Measurements from ENCODE around the gene TP73. TPM values are rescaled to one million over a fixed set of nuclear protein-coding genes. Genes with fewer than 3 reads are reported as not detected.

The TP73 gene
- total and polyA plus RNA-seq, 2 donors (not counting 1 experiment from before 2014, with no cell fraction given) = 1.2 to 2.4 TPM

GRCh38 chr1:3603571-3604467, 48.5 kb upstream of the TP73 start:
- Histone ChIP-seq H3K27me3 (replicated peaks in 1 of 4; ENCODE audit: control extremely low read depth in 1 of 4, control insufficient read depth in 3 of 4, insufficient read depth in 4 of 4, low read length in 3 of 4) (peaks cover 0 to 9% (median 2%) of the 10 kb centered on the region in 4 experiments), H3K9me3 (ENCODE audit: control extremely low read depth in 1 of 3, control insufficient read depth in 2 of 3, insufficient read depth in 1 of 3, low read length in 2 of 3) (peaks cover 0 to 7% (median 0%) of the 10 kb centered on the region in 3 donors), H3K4me2 (replicated peaks; ENCODE audit: low read depth, low read length, poor library complexity, severe bottlenecking) (no peak overlapping the region), H4K20me1 (ENCODE audit: control insufficient read depth, insufficient read depth, low read length, poor library complexity, severe bottlenecking) (no peaks in the 10 kb centered on the region), H3K79me2 (ENCODE audit: control insufficient read depth, insufficient read depth, low read length) (no peaks in the 10 kb centered on the region), H3K4me3 (ENCODE audit: control extremely low read depth in 1 of 5, extremely low read depth in 1 of 5, insufficient read depth in 1 of 5, low read depth in 2 of 5, low read length in 4 of 5) (no peak overlapping the region), H2AFZ (ENCODE audit: insufficient read depth, low read depth, low read length, poor library complexity, severe bottlenecking) (no peak overlapping the region), H3K36me3 (replicated peaks in 1 of 2; ENCODE audit: control extremely low read depth in 1 of 2, control insufficient read depth in 1 of 2, extremely low read depth in 1 of 2, insufficient read depth in 2 of 2, low read length in 1 of 2) (no peaks in the 10 kb centered on the region), H3K9ac (ENCODE audit: low read length) (no peak overlapping the region), H3K4me1 (ENCODE audit: control insufficient read depth in 2 of 2, insufficient read depth in 2 of 2, low read length in 2 of 2) (peaks cover under 1 to 6% of the 10 kb centered on the region in 2 donors), H3K27ac (ENCODE audit: low read length in 2 of 2) (no peak overlapping the region)
- intact Hi-C loops (cut with micrococcal nuclease) = no loop called here
- no peak for ATAC-seq (ENCODE audit: low read depth)
- ChIA-PET POLR2A (no interaction called here), CTCF (no interaction called here)
- Mint-ChIP-seq H3K4me1 (no peaks in the 10 kb centered on the region), H3K27me3 (no peaks in the 10 kb centered on the region), H3K4me3 (no peak overlapping the region), H3K9me3 (ENCODE audit: insufficient read depth) (no peaks in the 10 kb centered on the region), H3K27ac (no peak overlapping the region)
- 92% methylated on average over 28 of the region's 29 CpGs for WGBS (ENCODE audit: insufficient coverage)
- DNase-seq = no peak
- TF ChIP-seq EZH2 (IDR thresholded peaks at IDR 0.05; ENCODE audit: borderline replicate concordance, insufficient read depth, low read depth, low read length, poor library complexity, severe bottlenecking) (no peak), CTCF (IDR thresholded peaks at IDR 0.05) (no peak)

- TF ChIP-seq CTCF (IDR thresholded peaks at IDR 0.05) = no peak
- TF ChIP-seq EZH2 (IDR thresholded peaks at IDR 0.05; ENCODE audit: borderline replicate concordance, insufficient read depth, low read depth, low read length, poor library complexity, severe bottlenecking) = no peak
- Histone ChIP-seq H3K79me2 (ENCODE audit: control insufficient read depth, insufficient read depth, low read length) (no peaks in the 10 kb centered on the region), H3K9me3 (ENCODE audit: control extremely low read depth in 1 of 3, control insufficient read depth in 2 of 3, insufficient read depth in 1 of 3, low read length in 2 of 3) (peaks cover 0 to 7% (median 0%) of the 10 kb centered on the region in 3 donors), H4K20me1 (ENCODE audit: control insufficient read depth, insufficient read depth, low read length, poor library complexity, severe bottlenecking) (no peaks in the 10 kb centered on the region), H3K27ac (ENCODE audit: low read length in 2 of 2) (no peak overlapping the region), H2AFZ (ENCODE audit: insufficient read depth, low read depth, low read length, poor library complexity, severe bottlenecking) (no peak overlapping the region), H3K4me2 (replicated peaks; ENCODE audit: low read depth, low read length, poor library complexity, severe bottlenecking) (no peak overlapping the region), H3K9ac (ENCODE audit: low read length) (no peak overlapping the region), H3K4me1 (ENCODE audit: control insufficient read depth in 2 of 2, insufficient read depth in 2 of 2, low read length in 2 of 2) (no peaks in the 10 kb centered on the region), H3K27me3 (replicated peaks in 1 of 4; ENCODE audit: control extremely low read depth in 1 of 4, control insufficient read depth in 3 of 4, insufficient read depth in 4 of 4, low read length in 3 of 4) (peaks cover 0 to 15% (median 5%) of the 10 kb centered on the region in 4 experiments), H3K4me3 (ENCODE audit: control extremely low read depth in 1 of 5, extremely low read depth in 1 of 5, insufficient read depth in 1 of 5, low read depth in 2 of 5, low read length in 4 of 5) (no peak overlapping the region), H3K36me3 (replicated peaks in 1 of 2; ENCODE audit: control extremely low read depth in 1 of 2, control insufficient read depth in 1 of 2, extremely low read depth in 1 of 2, insufficient read depth in 2 of 2, low read length in 1 of 2) (no peaks in the 10 kb centered on the region)
- Mint-ChIP-seq H3K27ac (no peak overlapping the region), H3K27me3 (no peaks in the 10 kb centered on the region), H3K9me3 (ENCODE audit: insufficient read depth) (no peaks in the 10 kb centered on the region), H3K4me1 (peaks cover 2% of the 10 kb centered on the region), H3K4me3 (no peak overlapping the region)
- WGBS (ENCODE audit: insufficient coverage) = 100% methylated on average over 2 of the region's 8 CpGs
- ATAC-seq (ENCODE audit: low read depth) (no peak), DNase-seq (no peak)
- ChIA-PET CTCF (no interaction called here), POLR2A (no interaction called here)
- intact Hi-C loops (cut with micrococcal nuclease) = no loop called here
Measured at GRCh38 chr1:3604468-3604974, 47.8 kb upstream of the TP73 start.

All from B cell (primary cell).